B cell (primary cell): ENCODE measurements around the gene SLC25A48. TPM values are rescaled to one million over a fixed set of nuclear protein-coding genes. Genes with fewer than 3 reads are reported as not detected.

Experiments used
- ATAC-seq: fragments of 200-7000 bp; cut with Tn5 transposase; one replicate; pipeline ENCODE4 v1.10.0; 2021; ENCODE audit warnings: low read depth, mild to moderate bottlenecking, moderate number of reproducible peaks, moderate library complexity
- CTCF ChIA-PET: fragments of 350-600 bp; sonication (Branson Sonifier 250); formaldehyde crosslinking; loops from one replicate; lab custom pipeline; 2021; ENCODE audit warnings: antibody characterized with exemption, inconsistent platforms; lab: Charles Lee
- POLR2A ChIA-PET: fragments of 350-600 bp; sonication (Branson Sonifier 250); formaldehyde crosslinking; loops from one replicate; lab custom pipeline; 2021; ENCODE audit warnings: antibody characterized with exemption; lab: Charles Lee
- DNase-seq: peaks from one replicate; pipeline ENCODE4 v3.0.0; 2013
- H2AFZ ChIP-seq: 2 replicates; pipeline ENCODE4 v1.6.1; 2012; ENCODE audit warnings: mild to moderate bottlenecking, low read depth, low read length; ENCODE audit not compliant: insufficient read depth, poor library complexity, severe bottlenecking
- H3K27ac ChIP-seq, 2 donors: 1 replicate in 1 of 2; 2 replicates in 1 of 2; pipeline ENCODE4 v1.5.1; 2012 to 2013; ENCODE audit warnings: low read length in 2 of 2, mild to moderate bottlenecking in 2 of 2, moderate library complexity in 1 of 2
- H3K27me3 ChIP-seq, 4 experiments: fragments of 200-600 bp in 1 of 4; sonication (generic) in 1 of 4; replicated peaks in 1 of 4; 1 replicate in 2 of 4; 2 replicates in 2 of 4; pipeline versions ENCODE4 v1.6.1 to v1.7.0; 2013 to 2016; ENCODE audit warnings: low read length in 3 of 4, mild to moderate bottlenecking in 2 of 4, mixed read lengths in 1 of 4, moderate library complexity in 1 of 4; ENCODE audit not compliant: insufficient read depth in 4 of 4, control insufficient read depth in 3 of 4; ENCODE audit errors: control extremely low read depth in 1 of 4
- H3K36me3 ChIP-seq, 2 experiments: replicated peaks in 1 of 2; 1 replicate in 1 of 2; 2 replicates in 1 of 2; pipeline versions ENCODE4 v1.6.1 to v1.7.1; 2013; ENCODE audit warnings: low read length in 1 of 2; ENCODE audit not compliant: insufficient read depth in 2 of 2, control insufficient read depth in 1 of 2; ENCODE audit errors: control extremely low read depth in 1 of 2, extremely low read depth in 1 of 2
- H3K4me1 ChIP-seq, 2 donors: fragments of 200-600 bp in 1 of 2; sonication (generic) in 1 of 2; 1 replicate in 1 of 2; 2 replicates in 1 of 2; pipeline versions ENCODE4 v1.5.1 to v1.6.1; 2013 to 2017; ENCODE audit warnings: low read length in 2 of 2; ENCODE audit not compliant: control insufficient read depth in 2 of 2, insufficient read depth in 2 of 2
- H3K4me2 ChIP-seq: replicated peaks from 2 replicates; pipeline ENCODE3; 2012; ENCODE audit warnings: mild to moderate bottlenecking, low read depth, low read length; ENCODE audit not compliant: poor library complexity, severe bottlenecking
- H3K4me3 ChIP-seq, 5 experiments: fragments of 200-600 bp in 1 of 5; sonication (generic) in 1 of 5; 1 replicate in 3 of 5; 2 replicates in 2 of 5; pipeline versions ENCODE4 v1.5.1 to v1.7.0; 2011 to 2016; ENCODE audit warnings: low read length in 4 of 5, mild to moderate bottlenecking in 4 of 5, low read depth in 2 of 5, control low read depth in 1 of 5, moderate library complexity in 1 of 5; ENCODE audit not compliant: insufficient read depth in 1 of 5; ENCODE audit errors: control extremely low read depth in 1 of 5, extremely low read depth in 1 of 5
- H3K79me2 ChIP-seq: fragments of 200-600 bp; sonication (generic); one replicate; pipeline ENCODE4 v1.6.0; 2016; ENCODE audit warnings: low read length; ENCODE audit not compliant: control insufficient read depth, insufficient read depth
- H3K9ac ChIP-seq: fragments of 200-600 bp; sonication (generic); 2 replicates; pipeline ENCODE4 v1.6.1; 2017; ENCODE audit warnings: mild to moderate bottlenecking, low read length, moderate library complexity
- H3K9me3 ChIP-seq, 3 donors: one replicate each; pipeline versions ENCODE4 v1.6.1 to v1.7.1; 2013; ENCODE audit warnings: low read length in 2 of 3; ENCODE audit not compliant: control insufficient read depth in 2 of 3, insufficient read depth in 1 of 3; ENCODE audit errors: control extremely low read depth in 1 of 3
- H4K20me1 ChIP-seq: 2 replicates; pipeline ENCODE4 v1.6.0; 2012; ENCODE audit warnings: mild to moderate bottlenecking, low read length; ENCODE audit not compliant: insufficient read depth, control insufficient read depth, poor library complexity, severe bottlenecking
- H3K27ac Mint-ChIP-seq: one replicate; pipeline ENCODE4 v1.8.0; 2021; ENCODE audit warnings: mixed read lengths
- H3K27me3 Mint-ChIP-seq: one replicate; pipeline ENCODE4 v1.8.0; 2021; ENCODE audit warnings: mixed read lengths
- H3K4me1 Mint-ChIP-seq: one replicate; pipeline ENCODE4 v1.8.0; 2021; ENCODE audit warnings: mixed read lengths
- H3K4me3 Mint-ChIP-seq: one replicate; pipeline ENCODE4 v1.8.0; 2021; ENCODE audit warnings: mixed read lengths
- H3K9me3 Mint-ChIP-seq: one replicate; pipeline ENCODE4 v1.8.0; 2022; ENCODE audit warnings: mixed read lengths; ENCODE audit not compliant: insufficient read depth
- EZH2 ChIP-seq: IDR thresholded peaks from 2 replicates; pipeline ENCODE4 v1.6.1; 2012; ENCODE audit warnings: borderline replicate concordance, low read depth, mild to moderate bottlenecking, moderate library complexity, low read length; ENCODE audit not compliant: insufficient read depth, poor library complexity, severe bottlenecking
- WGBS: methylation state at CpG from one replicate; pipeline ENCODE4 v1.1.5; 2013; ENCODE audit warnings: missing lambda C conversion rate; ENCODE audit not compliant: insufficient coverage; 5-methylcytosine and 5-hydroxymethylcytosine counted together
- intact Hi-C: fragments of 100-400 bp; cut with micrococcal nuclease; formaldehyde crosslinking; loops from one replicate; pipeline ENCODE4 v1.10.0; 2022
- polyA plus RNA-seq: library from polyadenylated mRNA; depleted of rRNA; stranded (reverse); fragments of >200 nt; gene quantifications from 2 replicates; pipeline ENCODE4 v1.2.3, GENCODE V29; 2012
- total RNA-seq, 2 donors: library from RNA; stranded (reverse); fragments of 120-200 nt in 1 of 2; gene quantifications; 1 replicate in 1 of 2; 2 replicates in 1 of 2; pipeline versions ENCODE4 v1.2.3 to v1.2.4, GENCODE V29; 2013 to 2022
- TF ChIP-seq, protein P1 (sequence below): fragments of 200-600 bp; IDR thresholded peaks from one replicate; pipeline ENCODE4 v1.8.0; 2022; ENCODE audit warnings: antibody characterized with exemption, mild to moderate bottlenecking

SLC25A48 gene
- total and polyA plus RNA-seq, 2 donors (not counting 1 experiment from before 2014, with no cell fraction given) = not detected

DNA sequence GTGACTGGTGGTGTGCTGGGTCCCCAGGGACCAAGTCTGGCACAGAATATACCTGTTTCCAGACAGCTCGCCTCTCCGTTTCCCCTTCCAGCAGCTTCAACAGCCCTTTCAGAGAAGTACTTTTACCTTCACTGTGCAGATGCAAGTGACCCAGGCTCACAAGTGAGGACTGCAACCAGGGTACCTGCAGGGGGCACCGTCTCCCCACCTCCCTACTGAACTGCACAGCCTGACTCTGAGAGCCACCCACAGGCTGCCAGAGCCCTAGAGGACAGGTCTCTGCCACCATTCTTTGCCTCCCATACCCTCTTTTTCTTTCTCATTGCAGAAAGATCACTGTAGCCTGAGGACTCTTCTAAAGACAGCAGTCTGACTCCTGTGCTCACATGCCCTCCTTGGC, 45.8 kb downstream of the SLC25A48 start:
- Histone ChIP-seq H3K79me2 (no peaks in the 10 kb centered on the region), H3K27me3 (peaks cover 0 to 4% (median 0%) of the 10 kb centered on the region in 4 experiments), H3K4me2 (no peak overlapping the region), H3K36me3 (no peaks in the 10 kb centered on the region), H3K4me1 (no peaks in the 10 kb centered on the region), H3K9me3 (no peaks in the 10 kb centered on the region), H3K4me3 (no peak overlapping the region), H3K27ac (no peak overlapping the region), H2AFZ (no peak overlapping the region), H4K20me1 (no peaks in the 10 kb centered on the region), H3K9ac (no peak overlapping the region)
- ATAC-seq (no peak), DNase-seq (no peak)
- WGBS = 50% methylated on average over 3 of the region's 3 CpGs
- Mint-ChIP-seq H3K9me3 (no peaks in the 10 kb centered on the region), H3K4me3 (no peak overlapping the region), H3K27me3 (peaks cover 33% of the 10 kb centered on the region), H3K4me1 (no peaks in the 10 kb centered on the region), H3K27ac (no peak overlapping the region)
- ChIA-PET CTCF (no interaction called here), POLR2A (no interaction called here)
- TF ChIP-seq EZH2 = no peak
- TF ChIP-seq, protein P1, sequence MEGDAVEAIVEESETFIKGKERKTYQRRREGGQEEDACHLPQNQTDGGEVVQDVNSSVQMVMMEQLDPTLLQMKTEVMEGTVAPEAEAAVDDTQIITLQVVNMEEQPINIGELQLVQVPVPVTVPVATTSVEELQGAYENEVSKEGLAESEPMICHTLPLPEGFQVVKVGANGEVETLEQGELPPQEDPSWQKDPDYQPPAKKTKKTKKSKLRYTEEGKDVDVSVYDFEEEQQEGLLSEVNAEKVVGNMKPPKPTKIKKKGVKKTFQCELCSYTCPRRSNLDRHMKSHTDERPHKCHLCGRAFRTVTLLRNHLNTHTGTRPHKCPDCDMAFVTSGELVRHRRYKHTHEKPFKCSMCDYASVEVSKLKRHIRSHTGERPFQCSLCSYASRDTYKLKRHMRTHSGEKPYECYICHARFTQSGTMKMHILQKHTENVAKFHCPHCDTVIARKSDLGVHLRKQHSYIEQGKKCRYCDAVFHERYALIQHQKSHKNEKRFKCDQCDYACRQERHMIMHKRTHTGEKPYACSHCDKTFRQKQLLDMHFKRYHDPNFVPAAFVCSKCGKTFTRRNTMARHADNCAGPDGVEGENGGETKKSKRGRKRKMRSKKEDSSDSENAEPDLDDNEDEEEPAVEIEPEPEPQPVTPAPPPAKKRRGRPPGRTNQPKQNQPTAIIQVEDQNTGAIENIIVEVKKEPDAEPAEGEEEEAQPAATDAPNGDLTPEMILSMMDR = no peak
- intact Hi-C loops = no loop called here

DNA sequence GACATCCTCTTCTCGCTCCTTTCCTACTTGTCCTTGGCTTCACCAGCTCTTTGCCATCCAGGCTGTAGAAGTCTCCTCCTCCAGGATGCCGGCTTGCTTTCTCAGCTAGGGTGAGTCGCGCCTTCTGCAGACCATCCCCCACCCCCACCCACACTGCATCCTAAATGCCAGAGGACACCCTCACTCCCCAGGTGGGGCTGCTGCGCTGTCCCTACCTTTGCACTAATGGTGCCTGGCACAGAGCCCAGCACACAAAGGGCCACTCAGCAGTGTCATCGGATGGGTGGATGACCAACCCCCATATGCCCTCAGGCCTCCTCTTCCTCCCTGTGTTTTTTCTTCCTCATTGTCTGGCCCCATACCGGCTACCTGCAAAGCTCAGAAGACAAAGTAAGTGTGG, 46.3 kb downstream of the SLC25A48 start:
- Histone ChIP-seq H3K27me3 (peaks cover 0 to 4% (median 0%) of the 10 kb centered on the region in 4 experiments), H3K4me1 (no peaks in the 10 kb centered on the region), H3K9me3 (no peaks in the 10 kb centered on the region), H3K79me2 (no peaks in the 10 kb centered on the region), H3K36me3 (no peaks in the 10 kb centered on the region), H3K27ac (no peak overlapping the region), H2AFZ (no peak overlapping the region), H3K4me3 (no peak overlapping the region), H3K9ac (no peak overlapping the region), H4K20me1 (no peaks in the 10 kb centered on the region), H3K4me2 (no peak overlapping the region)
- POLR2A ChIA-PET = no interaction called here
- DNase-seq (no peak), ATAC-seq (no peak)
- intact Hi-C loops = no loop called here
- H3K4me3 Mint-ChIP-seq = no peak overlapping the region
- no peaks in the 10 kb centered on the region for H3K9me3 Mint-ChIP-seq
- H3K27me3 Mint-ChIP-seq = peaks cover 38% of the 10 kb centered on the region
- CTCF ChIA-PET = interaction anchor here (1.4 kb wide), 1 partner anchor 333 kb away, joined by 4 read pairs; no protein-coding TSS in a partner anchor
- 79% methylated on average over 6 of the region's 7 CpGs for WGBS
- H3K27ac Mint-ChIP-seq = no peak overlapping the region
- TF ChIP-seq, protein P1 = no peak
- no peak for TF ChIP-seq EZH2
- H3K4me1 Mint-ChIP-seq = no peaks in the 10 kb centered on the region
